Stimulated activated CD4-positive, alpha-beta T cell treated with anti-CD3 and anti-CD28 coated beads, Interleukin-12 subunit alpha, Interleukin-12 subunit beta, amount 100 ng/mL, for 24 hours (primary cell): ENCODE data around the gene CCND3.

Experiments
- DNase-seq, 2 experiments: peaks; one replicate each; pipeline ENCODE4 v3.0.0-alpha.2; 2020; ENCODE audit warnings: low read depth in 2 of 2

The CCND3 gene

DNA sequence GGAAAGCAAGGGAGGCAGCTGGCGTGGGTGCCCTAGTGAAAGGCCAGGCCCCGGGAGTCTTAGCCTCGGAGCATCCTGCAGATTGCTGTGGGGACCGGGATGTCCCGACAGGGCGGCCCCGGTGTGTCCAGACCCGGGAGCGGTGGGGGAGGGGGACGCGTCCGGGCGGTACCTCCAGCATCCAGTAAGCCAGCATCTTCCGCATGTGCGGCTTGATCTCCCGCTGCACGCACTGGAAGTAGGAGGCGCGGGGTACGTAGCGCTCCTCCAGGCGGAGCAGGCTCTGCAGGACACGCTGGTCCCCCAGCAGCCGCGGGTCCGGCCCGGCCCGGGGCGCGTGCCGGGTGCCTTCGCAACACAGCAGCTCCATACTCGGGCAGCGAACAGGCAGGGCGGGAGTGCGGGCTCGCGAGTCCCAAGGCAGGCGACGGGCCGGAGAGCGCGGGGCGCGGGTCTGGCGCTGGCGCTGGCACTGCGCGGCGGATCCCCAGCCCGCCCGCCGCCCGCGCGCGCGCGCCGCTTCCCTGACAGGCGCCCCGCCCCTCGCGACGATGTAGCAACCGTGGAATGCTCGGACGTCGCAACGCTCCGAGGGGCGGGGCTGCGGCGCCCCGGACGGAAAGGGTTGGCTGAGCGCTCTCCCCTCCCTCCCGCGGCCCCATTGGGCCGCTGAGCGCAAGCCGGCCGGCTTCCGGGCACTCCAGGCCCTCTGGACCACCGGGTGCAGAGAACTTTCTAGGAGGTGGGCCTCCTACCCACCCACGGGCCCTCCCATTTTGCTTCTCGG lies at the start of gene CCND3:
CCND3 (minus strand) TSS at position 529 of the 787 bp plus-strand sequence; CDS start at position 370, 159 bp downstream.
- peak; percentile 79 to 94 for DNase-seq

- no peak for DNase-seq
These were observed 44.7 kb upstream of the CCND3 start for GRCh38 chr6:41986339-41986738.

GRCh38 chr6:41984623-41985022 lies 43.0 kb upstream of the CCND3 start:
- no peak for DNase-seq

GRCh38 chr6:41976794-41977484 lies 35.3 kb upstream of the CCND3 start:
- DNase-seq: no peak

DNA sequence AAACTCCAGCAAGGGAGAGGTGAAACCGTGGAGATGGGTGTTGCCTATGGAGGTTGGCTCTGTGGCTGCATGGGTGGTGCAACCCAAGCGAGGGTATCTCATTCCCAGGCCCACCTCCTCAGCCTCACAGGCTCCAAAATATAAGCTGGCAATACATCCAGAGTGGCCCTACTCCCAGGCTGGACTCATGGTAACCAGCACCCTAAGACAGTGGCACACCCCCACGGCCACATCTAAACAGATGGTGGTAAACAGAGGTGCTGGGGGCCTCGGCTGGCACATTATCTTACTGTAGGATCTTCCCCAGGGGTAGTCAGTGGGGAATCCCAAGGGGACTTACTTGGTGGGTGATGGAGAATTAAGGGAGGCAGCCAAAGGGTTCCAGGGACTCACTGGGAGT lies 33.7 kb upstream of the CCND3 start:
- DNase-seq: no peak

GRCh38 chr6:41974281-41974825 lies 32.7 kb upstream of the CCND3 start:
- no peak for DNase-seq

DNA sequence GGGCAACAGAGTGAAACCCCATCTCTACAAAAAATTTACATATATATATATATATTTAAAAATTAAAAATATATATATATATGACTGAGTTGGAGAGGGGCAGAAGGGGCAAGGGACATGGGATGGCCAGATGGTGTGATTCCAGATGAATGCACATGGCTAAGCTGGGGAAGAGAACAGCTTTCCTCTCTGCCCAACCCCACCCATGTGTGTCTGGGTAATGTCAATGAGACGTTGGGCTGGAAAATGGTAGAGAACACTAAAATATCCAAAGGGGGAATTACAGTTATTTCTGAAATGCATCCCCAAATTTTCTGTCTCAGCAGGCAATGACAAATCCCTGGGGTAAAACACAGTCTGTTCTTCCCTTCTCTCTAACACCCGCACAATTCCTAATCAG lies 31.2 kb upstream of the CCND3 start:
- DNase-seq: no peak

DNA sequence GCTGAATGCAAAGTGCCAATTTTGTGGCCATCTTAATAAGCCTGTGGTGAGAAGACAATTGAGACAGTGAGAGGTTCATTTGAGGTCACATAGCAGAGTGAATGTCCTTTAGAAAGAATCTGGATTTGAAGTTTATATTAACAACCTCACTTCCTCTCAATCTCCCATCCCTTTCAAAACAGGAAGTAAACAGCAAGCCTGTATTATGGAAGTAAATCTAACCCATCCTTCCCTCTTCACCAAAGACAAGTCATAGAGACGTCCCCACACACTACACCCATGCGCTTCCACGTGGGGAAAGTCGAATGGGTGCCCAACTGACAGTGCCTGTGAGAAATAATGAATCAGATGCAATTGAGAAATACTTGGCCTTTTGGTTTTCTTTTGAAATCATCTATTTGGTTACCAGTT lies 28.8 kb upstream of the CCND3 start:
- peak; percentile 40 to 62 for DNase-seq

DNA sequence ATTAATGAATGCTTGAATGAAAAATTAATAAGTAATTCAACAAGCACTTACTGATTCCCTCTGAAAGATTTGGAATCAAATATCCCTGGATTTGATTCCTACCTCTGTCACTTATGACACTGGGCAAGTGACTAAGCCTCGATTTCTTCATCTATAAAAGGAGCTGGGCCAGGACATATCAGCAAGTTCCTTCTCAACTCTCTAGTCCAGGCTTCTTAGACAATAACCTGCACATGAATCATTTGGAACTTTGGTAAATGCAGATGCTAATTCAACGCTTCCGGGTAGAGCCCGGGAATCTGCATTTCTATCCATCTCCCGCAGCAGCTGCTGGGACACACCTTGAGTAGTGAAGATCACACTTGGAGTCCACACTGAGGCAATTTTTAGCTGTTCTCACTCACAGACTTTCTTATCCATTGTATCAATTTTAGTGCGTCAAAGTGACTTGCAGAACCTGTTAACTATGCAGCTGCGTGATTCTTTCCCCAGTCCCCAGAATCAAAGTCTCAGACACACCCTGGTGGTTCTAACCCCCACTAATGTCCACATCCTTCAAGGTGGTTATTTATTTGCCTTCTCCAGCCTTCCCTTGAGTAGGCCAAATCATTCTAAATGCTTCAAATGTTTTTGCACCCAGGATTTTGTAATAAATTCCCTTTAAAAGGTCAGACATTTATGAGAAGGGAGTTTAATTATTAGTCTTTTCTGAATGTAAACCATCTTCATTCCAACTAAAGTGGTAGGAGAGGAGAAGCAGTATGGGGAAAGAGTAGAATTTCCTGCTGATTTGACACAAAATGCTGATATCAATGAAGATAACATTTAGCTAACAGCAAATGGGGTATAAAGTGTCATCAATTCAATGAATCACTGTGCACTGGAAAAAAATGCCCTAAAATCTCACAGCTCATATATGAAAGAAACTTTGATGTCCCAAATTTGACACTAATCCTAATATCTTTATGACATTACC lies 26.0 kb upstream of the CCND3 start:
- DNase-seq: no peak

- DNase-seq: no peak
These were observed 25.3 kb upstream of the CCND3 start for GRCh38 chr6:41966961-41967311.

DNA sequence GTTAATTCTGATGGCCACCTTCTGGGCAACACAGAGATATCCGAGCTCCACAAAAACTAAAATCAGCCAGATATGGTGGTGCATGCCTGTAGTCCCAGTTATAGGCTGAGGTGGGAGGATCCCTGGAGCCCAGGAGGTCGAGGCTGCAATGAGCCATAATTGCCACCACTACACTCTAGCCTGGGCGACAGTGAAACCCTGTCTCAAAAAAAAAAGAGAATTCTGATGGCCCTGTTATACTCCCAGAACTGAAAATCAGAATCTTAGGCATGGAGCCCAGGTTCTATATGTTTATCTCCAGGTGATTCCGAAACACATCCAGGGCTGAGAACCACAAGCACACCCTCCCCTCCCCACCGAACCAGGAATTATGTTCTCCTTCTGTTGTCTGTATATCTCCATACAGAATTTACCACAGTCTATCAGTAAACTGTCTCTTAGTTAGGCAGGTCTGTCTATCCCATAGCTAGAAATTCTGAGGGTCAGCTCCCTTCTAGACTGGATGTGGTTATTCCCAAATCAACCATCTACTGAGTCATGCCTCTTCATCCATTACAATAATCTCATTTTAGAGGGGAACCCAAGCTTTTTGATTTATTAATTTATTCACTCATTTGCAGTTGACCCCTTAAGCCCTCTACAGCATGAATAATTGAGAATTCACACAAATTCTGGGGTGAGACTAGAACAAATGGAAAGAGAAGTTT lies 24.8 kb upstream of the CCND3 start:
- DNase-seq: no peak

DNA sequence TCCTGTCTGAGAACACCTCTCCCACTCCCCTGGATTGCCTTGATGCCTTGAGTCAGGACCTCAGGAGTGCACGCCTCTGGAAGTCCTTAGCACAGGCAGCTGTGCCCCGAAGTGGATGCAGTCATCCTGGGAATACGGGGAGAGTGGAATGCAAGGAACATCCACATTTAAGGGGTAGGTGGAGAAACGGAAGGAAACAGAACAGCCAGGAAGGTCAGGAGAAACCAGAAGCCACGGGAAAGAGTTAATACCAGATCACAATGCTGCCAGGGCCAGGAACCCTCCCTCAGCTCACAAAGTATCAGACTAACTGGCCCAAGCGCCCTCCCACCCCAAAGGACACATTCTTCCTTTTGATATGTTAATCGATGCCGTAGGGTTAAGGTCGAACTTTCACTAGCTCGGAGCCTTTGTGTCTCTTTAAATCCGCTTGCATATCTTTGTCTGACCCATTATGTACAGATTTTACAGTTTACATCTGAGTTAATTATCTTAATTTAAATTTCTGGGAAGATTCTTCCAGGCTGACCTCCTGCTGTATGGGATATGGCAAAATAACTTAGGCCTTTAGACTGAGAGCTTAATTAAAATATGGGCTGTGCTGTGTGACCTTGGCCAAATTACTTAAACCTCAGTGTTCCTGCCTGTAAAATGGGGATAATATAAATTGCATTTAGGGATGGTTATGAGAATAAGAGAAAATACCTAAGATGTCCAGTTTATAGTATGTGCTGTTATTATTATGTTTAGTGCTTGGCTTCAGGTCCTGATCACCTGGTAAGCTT lies 24.0 kb upstream of the CCND3 start:
- no peak for DNase-seq

DNA sequence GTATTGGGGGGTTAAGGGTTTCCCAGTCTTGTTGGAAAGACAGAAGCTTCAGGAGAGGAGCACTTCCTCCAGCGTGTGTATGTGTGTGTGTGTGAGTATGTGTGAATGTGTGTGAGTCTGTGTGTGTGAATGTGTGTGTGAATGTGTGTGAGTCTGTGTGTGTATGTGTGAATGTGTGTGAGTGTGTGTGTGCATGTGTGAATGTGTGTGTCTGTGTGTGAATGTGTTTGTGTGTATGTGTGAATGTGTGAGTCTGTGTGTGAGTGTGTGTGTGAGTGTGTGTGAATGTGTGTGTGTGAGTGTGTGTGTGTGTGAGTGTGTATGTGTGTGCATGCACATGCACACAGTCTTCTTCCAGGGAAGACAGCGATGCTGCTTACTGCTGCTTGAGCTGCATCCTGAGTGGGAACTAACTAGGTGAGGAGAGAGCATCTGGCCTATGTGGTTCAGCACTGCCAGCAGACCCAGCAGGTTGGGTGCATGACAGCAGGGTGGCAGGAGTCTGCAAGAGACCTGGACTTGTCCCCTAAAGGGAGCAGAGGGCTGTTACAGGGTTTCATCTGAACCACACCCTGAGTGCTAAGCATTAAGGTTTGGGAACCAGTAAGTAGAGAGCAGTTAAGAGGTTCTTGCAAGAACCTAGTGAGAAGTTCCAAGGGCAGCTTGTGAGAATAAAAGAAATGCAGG lies 22.7 kb upstream of the CCND3 start:
- no peak for DNase-seq

GRCh38 chr6:41963371-41963770 lies 21.8 kb upstream of the CCND3 start:
- DNase-seq: no peak

- no peak for DNase-seq
These were observed 18.4 kb upstream of the CCND3 start for GRCh38 chr6:41960028-41960427.

DNA sequence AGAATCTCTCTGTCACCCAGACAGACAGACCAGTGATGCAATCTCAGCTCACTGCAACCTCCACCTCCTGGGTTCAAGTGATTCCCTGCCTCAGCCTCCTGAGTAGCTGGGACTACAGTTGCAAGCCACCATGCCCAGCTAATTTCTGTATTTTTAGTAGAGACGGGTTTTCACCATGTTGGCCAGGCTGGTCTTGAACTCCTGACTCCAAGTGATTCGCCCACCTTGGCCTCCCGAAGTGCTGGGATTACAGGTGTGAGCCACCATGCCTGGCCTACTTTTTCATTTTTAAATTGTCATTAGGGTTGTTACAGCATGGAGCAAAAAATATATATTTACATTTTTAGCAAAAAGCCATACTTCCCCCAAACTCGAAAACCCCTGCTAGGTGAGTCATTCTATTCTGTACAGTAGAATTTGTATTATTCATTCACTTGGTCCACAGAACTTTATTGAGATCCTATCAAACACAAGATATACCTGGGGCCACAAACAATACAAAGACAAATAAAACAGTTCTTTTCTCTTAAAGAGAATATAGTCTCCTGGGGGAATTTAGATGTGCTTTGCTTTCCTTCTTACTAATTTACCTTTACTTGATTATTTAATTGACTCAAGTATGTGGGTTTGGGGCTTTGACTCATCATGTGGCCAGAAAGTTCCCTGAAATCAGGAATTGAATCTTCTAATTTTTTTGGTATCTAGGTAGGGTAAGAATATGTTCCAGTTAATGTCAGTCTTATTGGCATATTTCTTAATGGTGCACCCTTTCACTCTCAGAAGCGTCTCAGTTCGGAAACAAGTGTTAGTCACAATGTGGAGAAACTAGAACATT lies 16.6 kb upstream of the CCND3 start:
- no peak for DNase-seq

GRCh38 chr6:41957117-41957516 lies 15.5 kb upstream of the CCND3 start:
- no peak for DNase-seq

- no peak for DNase-seq
These were observed 13.8 kb upstream of the CCND3 start for GRCh38 chr6:41955412-41955811.

DNA sequence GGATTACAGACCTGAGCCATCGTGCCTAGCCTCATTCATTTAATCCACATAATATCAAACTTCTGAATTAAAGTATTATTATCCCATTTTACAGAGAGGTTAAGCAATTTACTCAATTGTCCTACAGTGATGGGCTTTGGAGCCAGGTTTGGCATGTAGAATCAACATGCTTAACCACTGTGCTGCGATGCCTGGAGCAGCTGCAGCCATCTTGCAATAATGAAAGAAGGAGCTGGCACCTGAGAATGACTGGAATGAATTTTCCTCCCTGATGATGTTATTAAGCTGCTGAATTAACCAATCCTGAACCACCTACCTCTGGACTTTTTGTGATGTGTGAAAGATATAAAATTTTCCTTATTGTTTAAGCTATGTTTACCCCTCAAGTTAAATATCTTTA lies 13.1 kb upstream of the CCND3 start:
- no peak for DNase-seq
